Right atrium auricular region (tissue), 2 donors: ENCODE results near the gene TRPM1. TPM values are rescaled to one million over a fixed set of nuclear protein-coding genes. Genes with fewer than 3 reads are reported as not detected.

Experiments
- DNase-seq: peaks from one replicate; pipeline ENCODE4 v3.0.0-alpha.2; 2019; ENCODE audit warnings: low spot score
- H3K27ac ChIP-seq, 2 donors: fragments of 200-600 bp; sonication (generic); 1 replicate in 1 of 2; 2 replicates in 1 of 2; pipeline ENCODE4 v1.5.1; 2016 to 2019
- H3K27me3 ChIP-seq, 2 donors: fragments of 200-600 bp; sonication (generic); one replicate each; pipeline versions ENCODE4 v1.5.1 to v1.6.0; 2017 to 2019
- H3K36me3 ChIP-seq: fragments of 200-600 bp; sonication (generic); one replicate; pipeline ENCODE4 v1.5.1; 2016
- H3K4me1 ChIP-seq, 2 donors: fragments of 200-600 bp; sonication (generic); one replicate each; pipeline versions ENCODE4 v1.5.1 to v1.6.0; 2017 to 2019
- H3K4me3 ChIP-seq, 2 donors: fragments of 200-600 bp; sonication (generic); 1 replicate in 1 of 2; 2 replicates in 1 of 2; pipeline ENCODE4 v1.5.1; 2017 to 2019; ENCODE audit warnings: mild to moderate bottlenecking in 1 of 2, moderate library complexity in 1 of 2
- H3K9me3 ChIP-seq, 2 donors: fragments of 200-600 bp; sonication (generic); one replicate each; pipeline ENCODE4 v1.5.1; 2019
- CTCF ChIP-seq, 2 donors: fragments of 200-600 bp; sonication (generic); IDR thresholded peaks; one replicate each; pipeline ENCODE4 v1.5.1; 2019; ENCODE audit warnings: antibody characterized with exemption in 2 of 2
- total RNA-seq, 2 donors: library from RNA; depleted of rRNA; stranded (reverse); fragments of >200 nt; gene quantifications; one replicate each; pipeline ENCODE4 v1.1.0, GENCODE V29; 2016

Gene TRPM1
- total RNA-seq, 2 donors from 2014 or later, result not detected

- TF ChIP-seq CTCF (IDR thresholded peaks at IDR 0.05), result no peak
- Histone ChIP-seq H3K4me3 (no peak overlapping the region), H3K36me3 (no peaks in the 10 kb centered on the region), H3K27me3 (no peaks in the 10 kb centered on the region), H3K4me1 (peaks cover 0 to 5% of the 10 kb centered on the region in 2 donors), H3K9me3 (no peaks in the 10 kb centered on the region), H3K27ac (no peak overlapping the region)
- no peak for DNase-seq
These were observed 15.2 kb downstream of the TRPM1 start for GRCh38 chr15:31086344-31086743.

GRCh38 chr15:31085359-31085758 is 16.2 kb downstream of the TRPM1 start:
- DNase-seq, result no peak
- peaks cover 0 to 11% of the 10 kb centered on the region in 2 donors for H3K4me1 ChIP-seq
- TF ChIP-seq CTCF (IDR thresholded peaks at IDR 0.05), result no peak
- H3K36me3 ChIP-seq, result no peaks in the 10 kb centered on the region
- no peak overlapping the region for H3K27ac ChIP-seq
- H3K9me3 ChIP-seq, result no peaks in the 10 kb centered on the region
- no peak overlapping the region for H3K4me3 ChIP-seq
- no peaks in the 10 kb centered on the region for H3K27me3 ChIP-seq

GRCh38 chr15:31084176-31084575 is 17.3 kb downstream of the TRPM1 start:
- H3K27me3 ChIP-seq, result no peaks in the 10 kb centered on the region
- TF ChIP-seq CTCF (IDR thresholded peaks at IDR 0.05), result no peak

GRCh38 chr15:31083370-31083780 is 18.1 kb downstream of the TRPM1 start:
- TF ChIP-seq CTCF (IDR thresholded peaks at IDR 0.05), result no peak
- no peaks in the 10 kb centered on the region for H3K27me3 ChIP-seq
- H3K36me3 ChIP-seq, result no peaks in the 10 kb centered on the region
- no peak overlapping the region for H3K4me3 ChIP-seq
- H3K9me3 ChIP-seq, result no peaks in the 10 kb centered on the region
- H3K4me1 ChIP-seq, result peaks cover 0 to 11% of the 10 kb centered on the region in 2 donors
- no peak for DNase-seq
- H3K27ac ChIP-seq, result no peak overlapping the region

More at GRCh38 chr15:31084176-31084575, 17.3 kb downstream of the TRPM1 start:
- peaks cover 0 to 11% of the 10 kb centered on the region in 2 donors for H3K4me1 ChIP-seq
- H3K9me3 ChIP-seq, result no peaks in the 10 kb centered on the region
- DNase-seq, result peak; percentile 16
- H3K36me3 ChIP-seq, result no peaks in the 10 kb centered on the region
- H3K27ac ChIP-seq, result no peak overlapping the region
- no peak overlapping the region for H3K4me3 ChIP-seq

- Histone ChIP-seq H3K4me3 (no peak overlapping the region), H3K27ac (no peak overlapping the region), H3K9me3 (no peaks in the 10 kb centered on the region), H3K27me3 (no peaks in the 10 kb centered on the region), H3K4me1 (peaks cover 0 to 11% of the 10 kb centered on the region in 2 donors), H3K36me3 (no peaks in the 10 kb centered on the region)
- peak; percentile 40 for DNase-seq
- no peak for TF ChIP-seq CTCF (IDR thresholded peaks at IDR 0.05)
These were observed 18.7 kb downstream of the TRPM1 start for GRCh38 chr15:31082771-31083369.
